ENCODE data around the gene SPG7.

DNA sequence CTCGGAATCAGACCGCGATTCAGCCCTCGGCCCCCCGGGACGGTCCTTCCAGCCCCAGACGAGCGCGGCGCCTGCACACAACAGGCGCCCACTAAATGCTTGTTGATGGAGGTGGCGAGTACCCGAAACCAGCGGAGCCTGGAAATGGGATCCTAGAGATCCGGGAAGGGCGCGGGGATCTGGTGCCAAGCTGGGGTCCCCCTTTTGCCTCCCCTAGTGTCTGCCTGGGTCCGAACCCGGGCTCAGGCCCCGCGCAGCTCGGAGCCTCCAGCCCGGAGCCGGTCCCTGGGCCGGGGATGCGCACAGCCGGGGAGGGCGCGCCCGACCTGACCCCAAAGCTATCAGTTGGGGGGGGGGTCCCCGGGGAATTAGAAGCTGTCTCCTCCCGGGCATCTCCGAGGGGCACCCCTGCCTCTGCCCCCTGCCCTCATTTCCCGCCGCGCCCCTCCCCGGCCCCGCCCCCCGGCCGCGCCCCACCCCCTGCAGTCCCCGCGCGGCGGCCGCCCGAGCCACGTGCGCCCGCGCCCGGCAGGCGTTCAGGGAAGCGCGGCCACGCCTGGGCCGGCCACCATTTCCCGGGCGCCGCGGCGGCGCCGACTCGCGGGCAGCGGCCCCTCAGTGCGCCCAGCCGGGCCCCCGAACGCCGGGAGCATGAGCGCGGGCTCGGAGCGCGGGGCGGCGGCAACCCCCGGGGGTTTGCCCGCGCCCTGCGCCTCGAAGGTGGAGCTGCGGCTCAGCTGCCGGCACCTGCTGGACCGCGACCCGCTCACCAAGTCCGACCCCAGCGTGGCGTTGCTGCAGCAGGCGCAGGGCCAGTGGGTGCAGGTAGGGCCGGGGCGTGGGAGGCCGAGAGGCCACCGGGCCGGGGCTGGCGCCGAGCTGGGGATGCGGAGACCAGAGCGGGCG lies 67.3 kb downstream of the SPG7 start, which contains the start of gene CPNE7:
- TF ChIP-seq, protein P1, sequence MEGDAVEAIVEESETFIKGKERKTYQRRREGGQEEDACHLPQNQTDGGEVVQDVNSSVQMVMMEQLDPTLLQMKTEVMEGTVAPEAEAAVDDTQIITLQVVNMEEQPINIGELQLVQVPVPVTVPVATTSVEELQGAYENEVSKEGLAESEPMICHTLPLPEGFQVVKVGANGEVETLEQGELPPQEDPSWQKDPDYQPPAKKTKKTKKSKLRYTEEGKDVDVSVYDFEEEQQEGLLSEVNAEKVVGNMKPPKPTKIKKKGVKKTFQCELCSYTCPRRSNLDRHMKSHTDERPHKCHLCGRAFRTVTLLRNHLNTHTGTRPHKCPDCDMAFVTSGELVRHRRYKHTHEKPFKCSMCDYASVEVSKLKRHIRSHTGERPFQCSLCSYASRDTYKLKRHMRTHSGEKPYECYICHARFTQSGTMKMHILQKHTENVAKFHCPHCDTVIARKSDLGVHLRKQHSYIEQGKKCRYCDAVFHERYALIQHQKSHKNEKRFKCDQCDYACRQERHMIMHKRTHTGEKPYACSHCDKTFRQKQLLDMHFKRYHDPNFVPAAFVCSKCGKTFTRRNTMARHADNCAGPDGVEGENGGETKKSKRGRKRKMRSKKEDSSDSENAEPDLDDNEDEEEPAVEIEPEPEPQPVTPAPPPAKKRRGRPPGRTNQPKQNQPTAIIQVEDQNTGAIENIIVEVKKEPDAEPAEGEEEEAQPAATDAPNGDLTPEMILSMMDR (IDR thresholded peaks at IDR 0.05; ENCODE audit: borderline replicate concordance, extremely low read depth, low read length, poor library complexity, severe bottlenecking): no peak
- TF ChIP-seq EZH2 (IDR thresholded peaks at IDR 0.05; ENCODE audit: borderline replicate concordance, low read depth, low read length, severe bottlenecking): no peak
